GM12865 (cell line): Measurements from ENCODE around the gene CTSW.

Experiments
- DNase-seq: peaks from one replicate; pipeline ENCODE4 v3.0.0; 2010; ENCODE audit warnings: low read depth
- H3K4me3 ChIP-seq: 2 replicates; pipeline ENCODE4 v1.5.1; 2011; ENCODE audit warnings: mild to moderate bottlenecking, low read depth, low read length, control low read depth
- TF ChIP-seq, protein P1 (sequence below): IDR thresholded peaks from 2 replicates; pipeline ENCODE4 v1.5.1; 2011; ENCODE audit warnings: low read length, control low read depth, low read depth, inconsistent platforms; ENCODE audit not compliant: insufficient read depth; ENCODE audit errors: missing control alignments

Gene CTSW

GRCh38 chr11:65861165-65861505, 18.5 kb upstream of the CTSW start:
- DNase-seq = no peak
- peak overlapping the region; percentile 68 for H3K4me3 ChIP-seq
- TF ChIP-seq, protein P1, sequence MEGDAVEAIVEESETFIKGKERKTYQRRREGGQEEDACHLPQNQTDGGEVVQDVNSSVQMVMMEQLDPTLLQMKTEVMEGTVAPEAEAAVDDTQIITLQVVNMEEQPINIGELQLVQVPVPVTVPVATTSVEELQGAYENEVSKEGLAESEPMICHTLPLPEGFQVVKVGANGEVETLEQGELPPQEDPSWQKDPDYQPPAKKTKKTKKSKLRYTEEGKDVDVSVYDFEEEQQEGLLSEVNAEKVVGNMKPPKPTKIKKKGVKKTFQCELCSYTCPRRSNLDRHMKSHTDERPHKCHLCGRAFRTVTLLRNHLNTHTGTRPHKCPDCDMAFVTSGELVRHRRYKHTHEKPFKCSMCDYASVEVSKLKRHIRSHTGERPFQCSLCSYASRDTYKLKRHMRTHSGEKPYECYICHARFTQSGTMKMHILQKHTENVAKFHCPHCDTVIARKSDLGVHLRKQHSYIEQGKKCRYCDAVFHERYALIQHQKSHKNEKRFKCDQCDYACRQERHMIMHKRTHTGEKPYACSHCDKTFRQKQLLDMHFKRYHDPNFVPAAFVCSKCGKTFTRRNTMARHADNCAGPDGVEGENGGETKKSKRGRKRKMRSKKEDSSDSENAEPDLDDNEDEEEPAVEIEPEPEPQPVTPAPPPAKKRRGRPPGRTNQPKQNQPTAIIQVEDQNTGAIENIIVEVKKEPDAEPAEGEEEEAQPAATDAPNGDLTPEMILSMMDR = no peak

DNA sequence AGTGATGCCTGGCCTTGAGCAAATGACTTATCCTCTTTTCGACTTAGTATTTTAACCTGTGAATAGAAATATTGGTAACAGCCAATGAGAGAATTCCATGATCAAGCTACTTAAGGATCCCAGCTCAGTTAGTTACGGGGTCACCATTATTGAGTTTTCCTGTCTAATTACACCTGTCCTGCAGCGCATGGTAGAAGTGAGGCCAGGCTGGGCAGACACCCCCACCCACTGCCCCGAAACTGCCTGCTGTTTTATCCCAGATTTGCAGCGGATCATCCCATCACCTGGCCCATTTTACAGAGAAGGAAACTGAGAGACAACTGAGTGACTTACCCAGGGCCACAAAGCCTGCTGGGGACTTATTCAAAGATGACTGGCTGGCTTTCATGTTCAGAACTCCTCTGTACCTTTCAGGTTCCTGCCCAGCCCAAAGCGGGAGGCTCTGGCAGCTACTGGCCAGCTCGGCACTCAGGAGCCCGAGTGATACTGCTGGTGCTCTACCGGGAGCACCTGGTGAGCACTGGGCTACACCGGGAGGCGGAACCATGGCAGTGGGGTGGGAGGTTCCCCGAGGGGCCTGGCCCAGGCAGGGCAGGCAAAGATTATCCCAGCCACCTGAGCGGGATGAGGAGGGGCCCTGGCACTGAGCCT, 18.0 kb upstream of the CTSW start:
- DNase-seq = peak; percentile 6
- H3K4me3 ChIP-seq = peak overlapping the region; percentile 68
- TF ChIP-seq, protein P1 = no peak

GRCh38 chr11:65862191-65862735, 17.4 kb upstream of the CTSW start:
- DNase-seq = peak; percentile 1
- TF ChIP-seq, protein P1 = no peak
- H3K4me3 ChIP-seq = no peak overlapping the region

- H3K4me3 ChIP-seq = no peak overlapping the region
- TF ChIP-seq, protein P1 = no peak
These were observed 16.4 kb upstream of the CTSW start for GRCh38 chr11:65862941-65863888.

GRCh38 chr11:65863889-65864705, 15.5 kb upstream of the CTSW start:
- no peak overlapping the region for H3K4me3 ChIP-seq

More at GRCh38 chr11:65862941-65863888, 16.4 kb upstream of the CTSW start:
- peak; percentile 2 for DNase-seq

More at GRCh38 chr11:65863889-65864705, 15.5 kb upstream of the CTSW start:
- DNase-seq = peak; percentile 5
- TF ChIP-seq, protein P1 = no peak
